ENCODE data around the gene DCP1B.
A peak's percentile ranks its signal among the peaks of the same experiment; 100 is the strongest.

Gene DCP1B

DNA sequence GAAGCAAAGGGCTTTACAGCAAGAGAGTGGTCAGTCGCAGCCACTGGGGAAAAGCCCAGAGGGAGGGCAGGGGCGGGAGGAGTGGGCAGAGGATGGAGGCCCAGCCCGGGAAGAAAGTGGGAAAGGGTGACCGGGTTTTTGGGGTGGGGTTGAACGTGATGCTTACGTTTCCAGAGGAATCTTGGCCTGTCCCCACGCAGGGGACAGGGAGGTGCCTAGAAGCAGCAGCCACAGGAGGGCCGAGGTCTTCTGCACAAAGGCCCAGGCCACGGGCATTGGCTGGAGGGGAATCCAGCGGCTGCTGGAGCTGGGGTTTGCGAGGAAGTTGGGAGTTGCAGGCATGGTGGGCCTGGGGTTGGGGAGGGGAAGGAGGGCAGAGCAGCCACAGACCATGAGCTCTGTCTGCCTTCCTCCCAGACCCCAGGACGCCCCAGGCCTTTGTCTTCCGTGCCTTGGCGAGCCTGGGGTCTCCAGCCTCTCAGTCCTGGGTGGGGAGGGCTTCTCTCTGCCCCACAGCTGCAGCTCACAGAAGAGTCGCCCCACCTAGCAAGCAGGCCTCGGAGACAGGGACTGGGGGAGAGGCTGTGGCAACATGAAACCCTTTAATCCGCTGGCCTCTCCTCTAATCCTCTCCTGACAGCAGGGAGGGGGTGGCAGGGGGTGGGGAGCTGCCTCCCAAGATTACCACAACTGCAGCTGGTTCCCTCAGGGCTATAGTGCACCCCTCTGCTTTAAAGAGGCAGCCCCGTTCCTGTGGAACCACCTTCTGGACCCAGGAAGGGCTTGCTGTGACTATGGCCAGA lies 86.0 kb downstream of the DCP1B start, which contains the start of gene CACNA2D4:
Gene CACNA2D4, minus strand, starts transcription at position 572 of the 803 bp plus-strand sequence. Its CDS starts 179 bp downstream, at position 393.
- DNase-seq = peak in 1 of 2 donors; percentile 15

- peak in 1 of 2 donors; percentile 46 for DNase-seq
These were observed 86.8 kb downstream of the DCP1B start for GRCh38 chr12:1917172-1918070.

- DNase-seq = no peak
These were observed 87.7 kb downstream of the DCP1B start for GRCh38 chr12:1916371-1917171.

- no peak for DNase-seq
These were observed 88.9 kb downstream of the DCP1B start for GRCh38 chr12:1915082-1915968.

DNA sequence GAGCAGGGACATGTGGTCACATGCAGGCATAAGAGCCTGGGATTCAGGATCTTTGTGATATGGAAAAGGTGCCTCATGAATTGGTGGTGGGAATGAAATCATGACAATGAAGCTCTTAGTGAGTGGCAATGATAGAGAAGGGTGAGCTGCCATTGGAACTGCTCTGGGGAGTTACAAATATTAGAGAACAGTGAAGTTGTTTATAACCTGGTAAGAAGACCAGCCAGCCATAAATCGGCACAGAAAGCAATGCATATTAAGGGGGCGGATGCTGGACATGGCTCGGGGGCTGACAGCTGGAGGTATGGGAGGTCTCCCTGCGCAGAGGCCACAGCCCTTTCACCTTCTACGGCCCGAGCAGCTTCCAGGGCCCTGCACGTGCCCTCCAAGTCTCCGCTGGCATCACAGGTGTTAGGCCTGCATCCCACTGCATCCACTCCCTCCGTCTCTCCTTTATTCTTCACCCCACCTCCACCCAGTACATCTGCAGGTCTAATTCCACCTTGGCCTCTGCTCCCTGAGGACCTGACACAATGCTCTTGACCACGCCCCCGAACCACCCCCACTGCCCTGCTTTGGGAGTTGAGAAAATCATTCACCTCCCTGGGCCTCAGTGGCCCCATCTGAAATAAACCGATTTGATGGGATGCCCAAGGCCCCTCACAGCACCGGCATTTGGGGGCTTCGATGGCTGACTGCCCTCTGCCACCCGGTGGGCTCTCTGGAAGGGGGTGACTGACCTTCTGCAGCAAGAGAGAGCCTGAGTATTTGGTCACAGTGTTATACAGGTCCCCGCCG lies 89.9 kb downstream of the DCP1B start:
- no peak for DNase-seq

DNA sequence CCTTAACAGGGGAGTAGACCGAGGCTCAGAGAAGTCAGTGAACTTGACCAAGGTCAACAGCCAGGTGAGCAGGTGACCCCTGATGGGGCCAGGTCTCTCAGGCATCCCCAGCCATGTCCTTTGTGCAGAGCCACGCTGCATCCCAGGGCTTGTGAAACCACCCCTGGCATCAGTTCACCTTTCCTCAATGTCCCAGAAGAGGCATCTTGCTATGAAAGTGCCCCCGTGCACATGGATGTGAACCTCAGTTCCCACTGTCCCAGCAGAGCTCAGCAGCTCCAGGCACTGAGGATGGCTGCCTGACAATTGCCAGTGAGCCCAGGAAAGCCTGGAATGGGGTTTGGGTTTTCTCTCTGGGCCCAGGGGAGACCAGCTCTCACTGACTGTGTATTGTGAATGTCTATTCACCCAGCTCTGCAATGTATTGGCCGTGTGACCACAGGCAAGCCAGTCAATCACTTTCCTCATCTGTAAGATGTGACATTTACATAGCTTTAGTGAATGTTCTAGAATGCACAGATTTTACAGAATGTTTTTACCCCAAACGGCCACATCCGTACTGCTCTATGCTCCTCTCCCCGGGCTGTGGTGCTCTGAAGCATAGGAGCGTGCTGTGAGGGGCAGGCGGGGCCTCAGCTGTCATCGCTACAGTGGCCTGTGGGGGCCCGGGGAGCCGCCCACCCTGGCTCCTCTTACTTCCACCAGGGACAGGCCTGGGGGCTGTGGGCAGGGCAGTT lies 90.7 kb downstream of the DCP1B start:
- no peak for DNase-seq

DNA sequence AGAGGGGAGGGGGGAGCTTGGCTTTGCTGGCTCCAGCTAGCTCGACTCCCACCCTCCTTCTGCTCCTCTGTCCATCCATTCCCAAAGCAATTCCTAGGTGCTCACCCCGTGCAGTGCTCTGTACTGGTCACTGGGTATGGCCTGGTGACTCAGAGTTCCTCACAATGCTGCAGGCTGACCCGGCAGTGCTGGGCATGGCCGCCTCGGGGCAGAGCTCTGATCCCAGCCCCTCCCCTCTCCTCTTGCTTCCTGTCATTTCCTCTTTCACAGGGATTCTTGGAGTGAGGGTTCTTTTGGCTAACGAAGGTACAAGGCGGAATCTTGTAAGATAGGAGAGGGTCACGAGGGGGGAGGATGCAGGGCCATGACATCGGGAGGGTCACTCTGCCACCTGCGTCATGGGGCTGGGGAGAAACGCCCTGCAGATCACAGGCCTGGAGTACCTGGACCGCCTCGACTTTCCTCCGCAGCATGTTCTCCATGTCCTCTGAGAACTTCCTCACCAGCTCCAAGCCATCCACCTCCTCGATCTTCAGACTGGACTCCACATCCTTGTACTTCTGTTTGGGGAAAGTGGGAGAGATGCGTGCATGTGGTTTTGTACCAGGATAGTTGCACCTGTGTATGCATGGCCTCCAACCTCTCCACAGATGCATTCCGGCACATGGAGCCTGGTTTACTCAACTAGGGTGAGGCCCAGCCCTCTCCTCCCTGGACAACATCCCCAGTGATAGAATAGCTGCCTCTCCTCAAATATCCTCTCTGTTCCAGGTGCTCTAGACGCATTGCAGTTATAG lies 91.5 kb downstream of the DCP1B start:
- no peak for DNase-seq

DNA sequence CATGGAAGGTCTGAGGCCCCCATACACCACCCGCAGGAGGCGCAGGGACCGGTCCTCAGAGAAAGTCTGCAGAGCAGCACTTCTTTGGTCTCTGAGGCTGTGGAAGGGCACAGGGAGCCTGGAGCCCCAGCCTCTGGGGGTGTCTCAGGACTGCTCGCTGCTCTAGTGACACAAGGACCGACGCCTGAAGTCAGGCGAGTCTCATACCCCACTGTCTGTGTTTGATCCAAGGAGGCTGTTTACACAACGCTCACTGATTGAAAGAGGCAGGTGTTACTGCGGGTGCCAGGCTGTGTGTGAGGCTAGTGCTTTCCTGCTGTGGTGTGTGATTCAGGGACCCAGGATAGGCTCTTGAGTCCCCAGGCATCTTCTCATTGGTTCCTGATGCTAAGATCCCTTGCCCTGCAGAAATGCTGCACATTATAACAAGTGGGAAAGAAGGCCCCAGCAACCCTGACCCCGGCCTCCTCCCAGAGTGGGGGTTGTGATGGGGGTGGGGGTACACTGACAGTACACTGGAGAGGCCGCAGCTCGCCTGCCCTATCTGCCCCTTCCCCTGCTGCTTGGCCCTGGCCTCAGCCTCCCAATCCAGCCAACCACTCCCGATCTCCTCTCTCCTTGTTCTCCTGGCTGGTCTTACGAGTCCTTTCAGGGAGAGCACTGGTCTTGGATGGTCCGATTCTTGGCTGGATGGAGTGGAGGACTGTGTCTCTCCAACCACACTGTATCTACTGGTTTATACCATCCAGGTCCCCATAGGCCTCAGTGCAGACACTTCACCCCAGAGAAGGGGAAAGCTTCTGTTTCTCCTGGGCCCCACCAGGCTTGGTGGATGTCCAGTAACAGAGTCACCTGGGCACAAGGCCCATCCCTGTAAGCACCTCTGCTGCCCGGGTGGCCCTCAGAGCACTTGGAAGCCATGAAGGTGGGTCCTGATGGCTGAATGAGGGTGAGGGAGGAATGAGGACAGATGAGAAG lies 92.4 kb downstream of the DCP1B start:
- DNase-seq = no peak

DNA sequence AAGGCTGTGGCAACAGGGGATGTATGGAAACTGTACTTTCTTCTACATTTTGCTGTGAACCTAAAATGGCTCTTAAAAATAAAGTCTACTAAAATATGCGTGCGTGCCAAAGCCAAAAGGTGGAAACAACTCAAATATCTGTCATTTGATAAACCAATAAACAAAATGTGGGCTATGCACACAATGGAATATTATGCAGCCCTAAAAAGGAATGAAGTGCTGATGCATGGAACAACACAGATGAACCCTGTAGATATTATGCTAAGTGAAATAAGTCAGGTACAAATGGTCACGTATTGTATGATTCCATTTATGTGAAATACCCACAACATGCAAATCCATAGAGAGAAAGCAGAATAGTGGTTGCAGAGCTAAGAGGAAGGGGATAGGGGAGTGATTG lies 93.8 kb downstream of the DCP1B start:
- no peak for DNase-seq

- no peak for DNase-seq
These were observed 95.5 kb downstream of the DCP1B start for GRCh38 chr12:1908758-1909157.

DNA sequence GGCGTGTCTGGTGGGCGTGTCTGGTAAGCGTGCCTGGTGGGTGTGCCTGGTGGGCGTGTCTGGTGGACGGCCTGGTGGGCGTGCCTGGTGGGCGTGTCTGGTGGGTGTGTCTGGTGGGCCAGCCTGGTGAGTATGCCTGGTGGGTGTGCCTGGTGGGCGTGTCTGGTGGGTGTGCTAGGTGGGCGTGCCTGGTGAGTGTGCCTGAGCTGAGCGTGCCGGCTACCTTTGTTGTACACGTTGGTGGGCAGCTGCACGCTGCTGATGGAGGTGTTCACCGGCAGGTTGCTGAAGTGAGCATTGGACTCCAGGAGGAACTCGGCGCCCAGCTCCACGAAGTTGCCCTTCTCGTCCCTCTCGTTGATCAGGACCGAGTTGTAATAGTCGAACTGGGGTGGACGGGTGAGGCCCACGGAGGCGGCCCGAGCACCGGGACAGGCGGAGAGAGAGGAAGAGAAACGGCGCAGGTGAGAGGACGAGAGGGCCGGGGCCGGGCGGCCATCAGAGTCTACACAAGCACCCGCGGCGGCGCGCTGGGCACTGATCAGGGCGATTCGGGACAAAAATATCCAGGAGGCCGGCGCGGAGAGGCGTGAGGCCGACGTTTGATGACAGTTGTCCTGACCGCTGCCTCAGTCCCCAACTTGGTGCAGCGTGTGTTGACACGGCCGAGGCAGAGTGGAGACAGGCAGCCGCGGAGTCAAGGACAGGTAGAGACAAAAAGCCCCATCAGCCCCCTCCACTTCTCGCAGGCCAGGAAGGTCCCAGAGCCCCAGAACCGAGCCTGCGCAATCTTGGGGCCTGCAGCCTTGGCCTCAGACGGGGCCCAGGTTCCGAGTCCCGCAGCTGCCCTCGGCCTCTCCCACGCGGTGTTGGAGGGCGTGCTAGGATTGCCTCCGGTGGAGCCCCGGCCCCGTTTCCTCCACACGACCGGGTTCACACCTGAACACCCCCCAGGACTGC lies 96.3 kb downstream of the DCP1B start:
- no peak for DNase-seq

DNA sequence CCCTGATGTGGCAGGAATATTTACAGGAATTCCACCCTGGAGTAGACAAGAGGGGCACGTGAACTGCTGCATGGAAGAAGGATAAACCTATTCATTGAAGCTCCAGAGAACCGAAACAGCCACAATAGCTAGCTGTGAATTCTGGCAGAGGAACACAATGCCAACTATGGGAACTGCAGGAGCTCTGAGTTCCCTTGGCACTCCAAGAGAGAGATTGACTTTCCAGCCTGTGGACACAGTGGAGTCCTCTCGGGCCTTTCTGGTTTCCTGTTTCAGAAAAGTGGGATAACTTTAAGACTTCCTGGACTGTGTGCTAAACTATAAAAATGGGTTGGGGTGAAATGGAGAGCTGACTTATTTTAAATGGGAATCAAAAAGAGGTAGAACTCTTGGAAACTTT lies 97.7 kb downstream of the DCP1B start:
- no peak for DNase-seq

DNA sequence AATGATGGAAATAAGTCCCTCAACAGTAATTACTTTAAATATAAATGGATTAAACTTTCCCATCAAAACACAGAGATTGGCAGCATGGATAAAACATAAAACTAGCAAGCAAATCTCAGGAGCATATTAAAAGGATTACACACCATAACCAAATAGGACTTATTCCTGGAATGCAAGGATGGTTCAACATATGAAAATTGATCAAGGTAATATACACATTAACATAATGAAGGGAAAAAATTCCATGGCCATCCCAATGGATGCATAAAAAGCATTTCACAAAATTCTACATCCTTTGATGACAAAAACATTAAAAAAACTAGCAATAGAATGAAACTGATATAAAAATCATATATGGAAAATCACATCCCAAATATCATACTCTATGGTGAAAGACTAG lies 99.4 kb downstream of the DCP1B start:
- no peak for DNase-seq

GRCh38 chr12:1896964-1897363 lies 107.3 kb downstream of the DCP1B start:
- no peak for DNase-seq
